GM12891 (cell line): Measurements from ENCODE around the gene ABCA6.

Experiments
- DNase-seq: peaks from one replicate; pipeline ENCODE4 v3.0.0; 2011; ENCODE audit warnings: low spot score; ENCODE audit not compliant: insufficient read length
- FAIRE-seq: peaks from 2 replicates; lab custom pipeline; 2011; peaks lifted over from hg19 to GRCh38; lab: Jason Lieb, UNC
- PAX5 ChIP-seq: IDR thresholded peaks from 2 replicates; pipeline ENCODE4 v1.6.1; 2011; ENCODE audit warnings: low read length, moderate library complexity, mild to moderate bottlenecking; ENCODE audit not compliant: insufficient read depth, severe bottlenecking
- POLR2A ChIP-seq: IDR thresholded peaks from 2 replicates; pipeline ENCODE4 v1.6.1; 2011; ENCODE audit warnings: low read depth, low read length, control low read depth
- POLR2AphosphoS5 ChIP-seq: IDR thresholded peaks from 2 replicates; pipeline ENCODE4 v1.6.1; 2011; ENCODE audit warnings: low read depth, low read length, control low read depth
- POU2F2 ChIP-seq: IDR thresholded peaks from 2 replicates; pipeline ENCODE4 v1.6.1; 2011; ENCODE audit warnings: low read depth, mild to moderate bottlenecking, control low read depth, low read length, moderate library complexity
- SPI1 ChIP-seq: IDR thresholded peaks from 2 replicates; pipeline ENCODE4 v1.6.1; 2011; ENCODE audit warnings: low read depth, low read length, control low read depth
- TAF1 ChIP-seq: IDR thresholded peaks from 2 replicates; pipeline ENCODE4 v1.6.1; 2011; ENCODE audit warnings: low read depth, low read length, control low read depth

The ABCA6 gene

GRCh38 chr17:69143151-69143550 is 1.5 kb upstream of the ABCA6 start:
- FAIRE-seq (no peak), DNase-seq (no peak)
- TF ChIP-seq POLR2A (no peak), POLR2AphosphoS5 (no peak), POU2F2 (no peak), TAF1 (no peak), PAX5 (no peak), SPI1 (no peak)

- no peak for TF ChIP-seq POLR2A
- no peak for TF ChIP-seq SPI1
- FAIRE-seq (no peak), DNase-seq (no peak)
Measured at GRCh38 chr17:69142175-69142802, 594 bp upstream of the ABCA6 start.

- TF ChIP-seq POU2F2 (no peak), POLR2AphosphoS5 (no peak), TAF1 (no peak), POLR2A (no peak), PAX5 (no peak), SPI1 (no peak)
- FAIRE-seq: no peak
- no peak for DNase-seq
Measured at GRCh38 chr17:69134112-69134511, 7.6 kb downstream of the ABCA6 start.

- FAIRE-seq (no peak), DNase-seq (no peak)
- TF ChIP-seq POLR2A (no peak), POU2F2 (no peak), SPI1 (no peak), PAX5 (no peak), POLR2AphosphoS5 (no peak), TAF1 (no peak)
Measured at GRCh38 chr17:69130627-69131296, 10.9 kb downstream of the ABCA6 start.

- FAIRE-seq (no peak), DNase-seq (no peak)
- TF ChIP-seq SPI1 (no peak), POLR2A (no peak), TAF1 (no peak), POLR2AphosphoS5 (no peak), POU2F2 (no peak), PAX5 (no peak)
Measured at GRCh38 chr17:69123626-69124025, 18.1 kb downstream of the ABCA6 start.

GRCh38 chr17:69122065-69122464 is 19.6 kb downstream of the ABCA6 start:
- TF ChIP-seq TAF1 (no peak), SPI1 (no peak), PAX5 (no peak), POU2F2 (no peak), POLR2A (no peak), POLR2AphosphoS5 (no peak)
- FAIRE-seq (no peak), DNase-seq (no peak)

GRCh38 chr17:69117855-69118784 is 23.6 kb downstream of the ABCA6 start:
- TF ChIP-seq PAX5: no peak
- peak; percentile 37; the same call in 1 of the 2 replicates for TF ChIP-seq SPI1
- peak; percentile 43 for FAIRE-seq

GRCh38 chr17:69111794-69112193 is 29.9 kb downstream of the ABCA6 start:
- FAIRE-seq (no peak), DNase-seq (no peak)
- TF ChIP-seq POU2F2 (no peak), TAF1 (no peak), PAX5 (no peak), POLR2A (no peak), SPI1 (no peak), POLR2AphosphoS5 (no peak)

More at GRCh38 chr17:69117855-69118784, 23.6 kb downstream of the ABCA6 start:
- DNase-seq: no peak

GRCh38 chr17:69105907-69106730 is 35.6 kb downstream of the ABCA6 start:
- FAIRE-seq (no peak), DNase-seq (no peak)
- TF ChIP-seq TAF1 (no peak), PAX5 (no peak), POU2F2 (no peak), SPI1 (no peak), POLR2A (no peak), POLR2AphosphoS5 (no peak)
